ENCODE measurements around the gene HCAR2.
"Not testable (repeated sequence)": the region's sequence is repeated elsewhere in the genome, so short reads cannot be mapped to it uniquely, and the experiment has no call there.

Gene HCAR2

DNA sequence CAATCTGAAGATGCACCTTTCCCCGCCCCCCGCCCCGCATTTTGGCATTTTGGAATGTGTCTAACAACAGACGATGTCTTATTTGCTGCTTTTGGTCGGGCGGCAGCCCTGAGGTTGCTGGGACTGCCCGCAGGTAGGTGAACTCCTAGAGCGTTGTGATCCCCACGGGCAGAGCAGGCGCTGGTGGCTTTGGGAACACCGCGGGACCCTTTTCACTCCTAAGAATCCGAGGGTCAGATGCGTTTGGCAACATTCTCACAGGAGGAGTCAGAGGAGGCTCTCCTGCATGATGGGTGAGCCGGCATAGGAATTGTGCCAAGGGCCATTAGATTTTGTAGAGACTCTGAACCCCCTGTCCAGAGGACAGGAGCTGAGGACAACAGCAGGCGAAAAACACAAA is 41.9 kb downstream of the HCAR2 start:
- no peak for DNase-seq

DNA sequence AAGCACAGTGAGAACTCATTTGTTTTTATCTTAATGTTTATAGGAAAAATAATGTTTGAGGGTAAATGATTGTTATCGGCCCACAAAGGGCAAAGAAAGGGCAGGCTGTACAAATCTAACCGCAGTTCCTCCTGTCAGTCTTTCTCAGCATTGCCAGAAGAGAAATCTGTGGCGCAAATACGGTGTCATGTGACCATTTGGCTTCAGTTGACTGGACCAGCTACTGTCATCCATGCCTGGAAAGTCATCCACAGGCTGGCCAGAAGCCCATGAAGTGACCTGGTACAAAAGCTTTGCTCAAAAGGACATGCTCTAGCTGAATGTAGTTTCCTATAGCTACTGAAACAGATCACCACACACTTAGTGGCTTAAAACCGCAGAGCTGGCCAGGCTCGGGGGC is 43.6 kb downstream of the HCAR2 start:
- no peak for DNase-seq

DNA sequence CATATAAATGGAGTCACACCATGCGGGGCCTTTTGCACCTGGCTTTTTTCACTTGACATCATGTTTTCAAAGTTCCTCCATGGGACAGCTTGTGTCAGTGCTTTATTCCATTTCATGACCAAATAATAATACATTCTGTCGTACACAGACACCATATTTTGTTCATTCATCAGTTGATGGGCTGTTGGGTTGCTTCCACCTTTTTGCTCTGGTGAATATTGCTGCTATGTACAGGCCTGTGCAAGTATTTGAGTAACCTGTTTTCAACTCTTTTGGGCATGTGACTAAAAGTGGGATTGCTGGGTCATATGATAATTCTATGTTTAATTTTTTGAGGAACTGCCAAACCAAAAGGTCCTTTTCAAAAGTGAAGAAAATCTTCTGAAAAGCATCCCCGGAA is 46.9 kb downstream of the HCAR2 start:
- DNase-seq: no peak

DNA sequence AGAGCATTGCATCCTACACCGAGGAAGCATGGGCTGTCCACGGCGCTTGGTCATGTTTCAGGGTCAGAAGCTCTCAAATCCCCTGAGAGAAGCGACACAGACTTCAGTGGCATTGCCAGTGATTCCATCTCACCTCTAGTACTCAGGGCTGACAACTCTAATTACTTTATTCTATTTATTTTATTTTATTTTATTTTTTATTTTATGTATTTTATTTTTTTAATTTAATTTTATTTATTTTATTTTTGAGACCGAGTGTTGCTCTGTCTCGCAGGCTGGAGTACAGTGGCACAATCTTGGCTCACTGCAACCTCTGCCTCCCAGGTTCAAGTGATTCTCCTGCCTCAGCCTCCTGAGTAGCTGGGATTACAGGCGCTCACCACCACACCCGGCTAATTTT is 49.9 kb downstream of the HCAR2 start:
- DNase-seq: not testable (repeated sequence)

DNA sequence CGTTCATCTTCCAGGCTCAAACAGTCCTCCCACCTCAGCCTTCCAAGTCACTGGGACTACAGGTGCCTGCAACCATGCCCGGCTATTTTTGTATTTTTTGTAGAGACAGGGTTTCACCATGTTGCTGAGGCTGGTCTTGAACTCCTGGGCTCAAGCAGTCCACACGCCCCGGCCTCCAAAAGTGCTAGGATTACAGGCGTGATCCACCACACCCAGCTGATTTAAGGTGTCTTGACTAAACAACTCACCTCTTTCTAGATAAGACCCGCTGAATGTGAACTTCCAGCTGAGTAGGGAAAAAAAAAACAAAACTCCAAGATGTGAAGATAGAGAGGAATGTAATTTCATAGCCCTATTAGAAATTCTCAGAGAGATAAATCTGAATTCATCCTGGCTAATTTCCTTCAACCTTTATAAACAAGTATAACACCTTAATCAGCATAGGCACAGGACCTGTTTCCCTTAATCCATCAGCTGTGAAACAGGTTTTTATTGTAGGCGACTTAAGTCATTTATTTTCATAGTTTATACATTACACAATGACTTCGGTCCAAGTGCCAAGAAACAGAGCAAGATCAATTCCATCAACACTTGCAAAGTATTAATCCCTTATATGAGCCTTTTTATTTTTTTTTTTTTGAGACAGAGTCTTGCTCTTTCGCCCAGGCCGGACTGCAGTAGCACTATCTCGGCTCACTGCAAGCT is 51.5 kb downstream of the HCAR2 start:
- DNase-seq: no peak

All from left hindlimb (tissue), 1 donor.